Liver (tissue), 2 donors: ENCODE measurements around the gene RARS1.

Experiments used
- CTCF ChIP-seq: fragments of 150-350 bp; IDR thresholded peaks from 2 replicates; pipeline ENCODE4 v1.5.1; 2017; ENCODE audit warnings: improper control_type of control experiment, low read depth, low read length; ENCODE audit not compliant: missing input control
- MAX ChIP-seq: IDR thresholded peaks from 2 replicates; pipeline ENCODE4 v1.6.1; 2016; ENCODE audit warnings: antibody characterized with exemption
- REST ChIP-seq: IDR thresholded peaks from 2 replicates; pipeline ENCODE4 v1.6.1; 2016; ENCODE audit warnings: antibody characterized with exemption, mild to moderate bottlenecking
- ZBTB33 ChIP-seq: IDR thresholded peaks from 2 replicates; pipeline ENCODE4 v1.6.1; 2016; ENCODE audit warnings: antibody characterized with exemption
- donor health status: healthy.

- no peak for TF ChIP-seq MAX
- TF ChIP-seq CTCF: no peak
- no peak for TF ChIP-seq REST
- no peak for TF ChIP-seq ZBTB33
Observed at GRCh38 chr5:168455201-168455600, 31.1 kb upstream of the RARS1 start.
